ENCODE data around the gene CCDC80. TPM values are rescaled to one million over a fixed set of nuclear protein-coding genes. Genes with fewer than 3 reads are reported as not detected.
A peak's percentile ranks its signal among the peaks of the same experiment; 100 is the strongest.

CCDC80 gene, protein sequence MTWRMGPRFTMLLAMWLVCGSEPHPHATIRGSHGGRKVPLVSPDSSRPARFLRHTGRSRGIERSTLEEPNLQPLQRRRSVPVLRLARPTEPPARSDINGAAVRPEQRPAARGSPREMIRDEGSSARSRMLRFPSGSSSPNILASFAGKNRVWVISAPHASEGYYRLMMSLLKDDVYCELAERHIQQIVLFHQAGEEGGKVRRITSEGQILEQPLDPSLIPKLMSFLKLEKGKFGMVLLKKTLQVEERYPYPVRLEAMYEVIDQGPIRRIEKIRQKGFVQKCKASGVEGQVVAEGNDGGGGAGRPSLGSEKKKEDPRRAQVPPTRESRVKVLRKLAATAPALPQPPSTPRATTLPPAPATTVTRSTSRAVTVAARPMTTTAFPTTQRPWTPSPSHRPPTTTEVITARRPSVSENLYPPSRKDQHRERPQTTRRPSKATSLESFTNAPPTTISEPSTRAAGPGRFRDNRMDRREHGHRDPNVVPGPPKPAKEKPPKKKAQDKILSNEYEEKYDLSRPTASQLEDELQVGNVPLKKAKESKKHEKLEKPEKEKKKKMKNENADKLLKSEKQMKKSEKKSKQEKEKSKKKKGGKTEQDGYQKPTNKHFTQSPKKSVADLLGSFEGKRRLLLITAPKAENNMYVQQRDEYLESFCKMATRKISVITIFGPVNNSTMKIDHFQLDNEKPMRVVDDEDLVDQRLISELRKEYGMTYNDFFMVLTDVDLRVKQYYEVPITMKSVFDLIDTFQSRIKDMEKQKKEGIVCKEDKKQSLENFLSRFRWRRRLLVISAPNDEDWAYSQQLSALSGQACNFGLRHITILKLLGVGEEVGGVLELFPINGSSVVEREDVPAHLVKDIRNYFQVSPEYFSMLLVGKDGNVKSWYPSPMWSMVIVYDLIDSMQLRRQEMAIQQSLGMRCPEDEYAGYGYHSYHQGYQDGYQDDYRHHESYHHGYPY
- 5.1 TPM for total RNA-seq

DNA sequence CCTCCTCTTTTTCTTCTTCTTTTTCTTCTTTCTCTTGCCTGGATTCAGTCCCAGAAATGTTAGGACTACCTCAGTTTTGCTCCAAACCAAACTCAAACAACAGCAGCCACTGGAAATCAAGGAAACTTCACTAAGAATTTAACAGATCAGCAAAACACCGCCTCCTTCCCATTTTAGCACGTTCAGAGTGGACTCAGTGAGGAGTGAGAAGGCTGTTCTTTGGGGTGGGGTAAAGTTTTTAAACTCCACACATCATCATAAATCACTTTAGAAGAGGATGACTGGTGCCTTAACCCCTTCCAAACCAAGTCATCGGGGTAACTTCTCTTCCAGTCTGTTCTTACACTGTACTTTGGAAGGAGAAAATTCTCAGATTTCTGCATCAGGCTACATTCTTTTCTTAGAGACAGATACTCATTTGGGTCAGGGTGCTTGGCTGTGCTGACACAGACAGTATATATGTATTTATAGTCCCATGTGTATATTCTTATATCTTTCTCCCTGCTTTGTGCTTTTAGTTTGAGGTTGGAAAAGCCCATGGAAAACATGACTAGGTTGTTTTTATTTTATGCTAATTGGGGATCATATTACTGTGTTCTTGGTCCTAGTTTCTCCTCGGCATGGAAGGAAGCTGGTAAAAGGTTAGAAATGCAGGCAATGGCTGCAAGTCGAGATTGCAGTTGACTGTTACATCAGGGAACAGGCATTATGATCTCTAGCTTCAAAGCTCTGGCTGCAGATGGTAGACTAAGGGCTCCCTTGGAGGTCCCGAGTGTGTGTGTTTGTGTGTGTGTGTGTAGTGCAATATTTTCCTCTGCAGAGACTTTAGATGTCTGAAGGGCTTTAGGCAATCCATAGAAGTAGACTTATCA lies at the start of gene CCDC80:
CCDC80 (minus strand) TSS at position 214 of the 872 bp plus-strand sequence. CDS start 1,238 bp downstream, outside the sequence.
- DNase-seq, result no peak

DNA sequence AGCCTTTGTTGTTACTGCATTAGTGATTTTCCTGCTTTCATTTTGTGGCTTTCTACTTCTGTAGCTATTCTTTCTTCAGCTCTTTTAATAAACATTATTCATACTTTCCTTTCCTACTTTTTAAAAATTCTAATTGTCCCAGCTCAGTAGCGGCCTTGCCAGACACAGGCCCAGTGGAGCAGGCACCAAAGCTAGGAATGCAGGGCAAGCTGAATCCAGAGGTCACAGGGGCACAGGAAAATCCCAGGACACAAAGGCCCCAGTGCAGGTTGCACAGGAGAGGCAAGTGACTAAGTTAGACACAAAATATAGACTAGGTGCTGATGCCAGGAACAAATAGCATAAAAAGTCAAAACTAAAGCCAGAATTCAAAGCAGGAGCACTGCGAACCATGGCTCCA lies 49.0 kb upstream of the CCDC80 start:
- no peak for DNase-seq

DNA sequence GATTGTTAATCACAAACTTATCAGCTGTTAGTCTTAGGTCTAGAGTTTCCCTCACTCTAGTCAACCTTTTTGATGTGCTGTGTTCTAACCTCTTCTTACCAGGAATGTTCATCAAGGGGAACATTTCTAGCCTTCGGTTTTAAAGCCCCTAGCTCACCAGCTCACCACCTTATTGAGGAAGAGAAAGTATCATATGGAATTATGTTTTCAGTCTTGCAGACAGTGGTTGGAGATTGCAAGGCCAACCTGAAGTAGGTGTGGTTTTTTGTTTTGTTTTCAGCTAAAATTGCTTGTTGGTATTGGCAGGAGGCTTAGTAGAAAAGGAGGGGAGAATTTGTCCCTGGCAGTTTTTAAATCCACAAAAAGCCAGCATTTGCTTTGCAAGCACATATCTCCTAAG lies 48.4 kb upstream of the CCDC80 start:
- no peak for DNase-seq

DNA sequence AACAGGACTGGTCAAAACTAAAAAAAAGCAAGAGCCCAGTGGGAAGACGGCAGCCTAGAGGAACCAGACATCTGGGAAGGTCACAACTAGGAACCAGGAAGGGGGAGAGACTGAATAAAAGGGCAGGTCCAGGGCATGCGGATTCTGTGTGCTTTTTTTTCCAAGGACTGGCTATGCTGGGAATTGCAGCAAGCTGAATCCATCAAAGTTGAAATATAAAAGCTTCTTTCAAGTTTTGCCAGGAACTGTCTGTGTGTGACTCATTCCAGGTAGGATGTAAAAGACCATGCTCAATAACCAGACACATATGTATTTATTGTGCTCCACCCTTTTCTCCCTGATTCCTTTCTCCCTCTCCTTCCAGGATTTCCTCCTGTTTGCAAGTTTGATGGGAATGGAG lies 47.9 kb upstream of the CCDC80 start:
- DNase-seq, result no peak

DNA sequence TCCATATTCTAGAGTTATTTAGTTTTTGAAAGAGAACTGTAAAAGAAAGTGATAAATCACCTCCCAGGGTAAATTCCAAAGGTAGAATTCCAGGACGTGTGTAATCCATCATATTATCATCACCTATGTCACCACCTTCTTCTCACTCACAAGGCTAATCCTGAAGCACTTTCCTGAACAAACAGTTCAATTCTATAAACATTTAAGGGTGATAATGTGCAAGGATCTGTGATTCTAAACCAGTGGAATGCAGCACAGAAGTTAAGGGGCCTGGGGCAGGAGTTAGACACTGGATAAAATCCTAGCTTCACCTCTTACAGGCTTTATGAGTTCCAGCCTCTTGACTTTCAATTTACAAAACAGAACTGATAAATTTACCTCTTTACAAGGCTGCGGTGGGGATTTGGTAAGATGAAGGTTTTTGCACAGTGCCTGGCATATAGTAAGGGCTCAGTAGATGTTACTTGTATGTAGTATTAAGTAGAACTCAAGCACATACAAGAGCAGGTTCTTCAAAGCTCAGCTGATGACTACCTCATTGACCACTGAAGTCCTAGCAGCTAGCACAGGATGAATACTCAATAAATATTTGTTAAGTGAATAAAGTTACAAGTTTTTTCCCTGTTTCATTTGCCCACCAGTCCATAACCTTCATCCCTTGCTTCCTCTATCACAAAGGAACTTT lies 47.3 kb upstream of the CCDC80 start:
- DNase-seq, result no peak

DNA sequence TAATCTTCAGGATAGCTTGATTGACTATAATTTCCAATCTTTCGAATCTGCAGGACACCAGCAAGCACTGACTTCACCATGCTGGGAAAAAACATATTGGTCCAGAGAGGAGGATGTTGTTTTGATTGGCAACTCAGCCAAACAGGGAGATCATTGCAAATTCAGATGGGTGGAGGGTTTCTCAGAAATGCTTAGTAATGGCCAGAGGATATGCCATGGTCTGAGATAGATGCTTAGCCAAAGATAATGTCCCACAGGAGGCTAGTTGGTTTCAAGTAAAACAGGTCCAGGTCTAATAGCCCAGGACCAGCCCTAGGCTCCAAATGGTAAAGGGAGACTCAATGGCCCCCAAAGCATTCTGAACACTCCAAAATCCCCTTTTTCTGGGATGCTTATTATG lies 46.7 kb upstream of the CCDC80 start:
- DNase-seq, result no peak

DNA sequence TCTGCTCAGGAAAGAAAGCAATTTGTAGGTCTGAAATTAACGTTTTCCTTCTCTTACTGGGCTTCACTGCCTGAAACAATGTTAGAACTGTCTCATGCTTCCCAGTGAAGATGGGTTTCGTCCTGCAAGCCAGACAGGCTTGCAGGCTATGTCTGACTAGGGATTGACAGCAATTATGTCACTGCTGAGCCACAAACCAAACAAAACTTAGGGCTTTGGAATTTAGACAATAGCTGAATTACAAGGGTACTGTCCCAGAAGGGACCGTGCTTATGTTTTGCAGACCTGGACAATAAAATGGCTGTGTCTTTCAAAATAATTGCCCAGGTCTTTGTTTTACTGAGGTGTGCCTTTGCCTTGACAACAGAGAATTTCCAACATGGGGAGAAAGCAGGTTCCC lies 46.3 kb upstream of the CCDC80 start:
- DNase-seq, result no peak

DNA sequence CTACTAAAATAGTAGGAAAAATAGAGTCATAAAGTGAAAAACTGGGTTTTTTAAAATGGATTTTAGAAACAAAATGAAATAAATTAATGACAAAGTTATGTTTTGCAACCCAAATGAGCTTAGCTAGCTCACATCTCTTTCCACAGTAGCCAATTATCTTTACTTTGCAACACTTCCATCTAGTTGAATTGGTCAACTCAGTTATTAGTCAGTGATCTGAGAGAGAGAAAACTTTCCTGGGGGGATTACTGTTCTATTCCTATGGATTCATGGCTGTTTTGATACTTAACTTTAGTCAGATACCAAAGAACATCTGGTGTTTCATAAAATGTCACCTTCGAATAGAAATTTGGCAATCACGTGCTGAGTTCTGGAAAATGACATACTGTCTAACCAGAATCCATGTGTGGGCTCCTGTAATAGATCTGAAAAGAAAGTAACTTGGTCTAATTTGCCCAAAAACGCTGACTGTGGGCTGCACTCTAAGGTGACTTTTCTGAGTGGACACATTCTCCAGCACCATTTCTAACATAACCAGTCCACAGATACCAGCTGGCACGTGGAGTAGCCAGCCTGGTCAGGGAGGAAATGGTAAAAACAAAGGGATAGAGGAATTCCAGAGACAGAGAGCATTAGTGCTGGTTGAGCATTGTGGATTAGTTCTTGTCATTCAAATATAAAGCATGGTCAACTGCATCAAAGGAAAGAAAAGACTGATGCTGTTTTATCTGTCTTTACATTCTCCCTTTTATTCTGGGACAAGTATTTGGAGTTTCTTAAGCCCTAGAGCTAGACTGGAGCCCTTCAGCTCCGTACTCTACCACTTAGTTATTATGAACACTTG lies 45.2 kb upstream of the CCDC80 start:
- no peak for DNase-seq

DNA sequence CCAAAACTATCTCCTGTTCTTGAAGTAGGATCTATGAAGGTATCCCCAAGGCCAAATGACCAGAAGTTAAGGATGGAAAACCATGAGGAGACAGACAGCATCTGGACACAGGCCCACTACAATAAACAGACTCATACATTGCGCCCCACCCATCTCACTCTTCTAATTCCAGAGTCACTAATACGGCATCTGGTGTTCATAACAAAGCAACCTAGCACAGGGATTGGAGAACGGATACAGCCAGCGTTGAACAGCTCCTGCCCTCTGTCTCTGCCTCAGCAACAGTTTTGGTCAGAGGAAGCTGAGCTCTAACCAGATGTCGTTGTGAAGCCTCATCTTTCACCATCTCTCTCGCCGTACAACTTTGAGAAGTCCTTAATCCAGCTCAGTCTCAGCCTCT lies 44.5 kb upstream of the CCDC80 start:
- DNase-seq, result no peak

DNA sequence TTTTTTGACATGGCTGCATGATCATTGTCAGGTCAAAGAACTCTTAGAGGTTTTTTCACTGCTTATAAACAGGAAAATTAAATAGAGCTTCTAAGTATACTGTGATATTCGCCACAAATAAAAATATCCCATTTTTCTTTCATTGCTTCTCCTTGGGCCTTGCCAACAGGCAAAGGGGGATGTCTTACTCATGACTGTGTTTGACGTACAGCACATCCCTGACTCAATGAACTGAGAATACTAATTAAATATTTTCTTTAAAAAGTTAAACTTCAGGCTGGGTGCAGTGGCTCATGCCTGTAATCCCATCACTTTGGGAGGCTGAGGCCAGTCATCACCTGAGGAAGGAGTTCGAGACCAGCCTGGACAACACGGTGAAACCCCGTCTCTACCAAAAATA lies 41.4 kb upstream of the CCDC80 start:
- DNase-seq, result no peak

DNA sequence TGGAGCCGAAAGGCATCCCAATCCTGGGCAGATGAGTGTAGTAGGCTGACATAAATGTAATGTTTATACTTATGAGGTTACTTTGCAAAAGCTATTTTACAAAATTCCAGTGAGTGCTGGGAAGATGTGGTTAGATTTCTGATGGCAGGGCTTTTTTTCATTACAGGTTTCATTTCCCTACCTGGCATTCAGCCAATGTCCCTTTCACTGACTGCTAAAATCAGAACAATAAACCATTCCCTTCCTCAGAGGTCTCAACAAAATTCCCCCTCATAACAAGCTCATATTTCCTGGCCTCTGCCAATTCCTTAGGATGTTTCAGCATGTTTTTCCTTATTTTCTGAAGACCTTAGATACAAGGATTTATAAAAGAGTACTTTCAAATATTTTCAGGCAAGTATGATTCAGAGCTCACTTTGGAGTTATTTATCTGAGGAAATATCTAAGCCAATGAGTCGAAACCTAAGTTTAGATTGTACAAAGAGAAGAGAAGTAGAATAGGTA lies 40.9 kb upstream of the CCDC80 start:
- DNase-seq, result no peak

DNA sequence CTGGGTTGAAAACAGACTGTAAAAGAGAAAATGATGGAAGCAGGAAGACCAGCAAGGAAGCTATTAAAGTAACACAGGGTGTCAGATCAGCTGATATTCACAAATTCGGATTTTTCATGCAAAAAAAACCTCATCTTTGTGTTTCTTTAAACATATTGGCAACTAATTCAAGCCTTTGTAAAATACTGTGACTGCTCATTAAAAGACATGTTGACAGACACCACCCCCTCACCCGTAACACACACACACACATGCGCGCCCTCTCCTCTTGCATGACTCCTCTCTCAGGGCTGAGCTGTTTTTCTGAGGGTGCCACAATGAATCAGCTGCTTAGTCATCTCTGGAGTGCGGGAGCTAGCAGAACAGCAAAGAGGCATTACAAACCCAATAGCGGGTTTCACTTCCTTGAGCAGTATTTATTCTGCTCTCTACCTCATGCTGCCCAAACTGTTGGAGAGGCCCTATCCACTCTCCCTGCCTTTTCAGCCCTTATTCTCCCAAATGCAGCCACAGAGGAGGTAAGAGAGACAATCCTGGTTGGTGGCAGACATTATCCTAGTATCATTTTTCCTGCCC lies 35.8 kb upstream of the CCDC80 start:
- peak; percentile 68 for DNase-seq

DNA sequence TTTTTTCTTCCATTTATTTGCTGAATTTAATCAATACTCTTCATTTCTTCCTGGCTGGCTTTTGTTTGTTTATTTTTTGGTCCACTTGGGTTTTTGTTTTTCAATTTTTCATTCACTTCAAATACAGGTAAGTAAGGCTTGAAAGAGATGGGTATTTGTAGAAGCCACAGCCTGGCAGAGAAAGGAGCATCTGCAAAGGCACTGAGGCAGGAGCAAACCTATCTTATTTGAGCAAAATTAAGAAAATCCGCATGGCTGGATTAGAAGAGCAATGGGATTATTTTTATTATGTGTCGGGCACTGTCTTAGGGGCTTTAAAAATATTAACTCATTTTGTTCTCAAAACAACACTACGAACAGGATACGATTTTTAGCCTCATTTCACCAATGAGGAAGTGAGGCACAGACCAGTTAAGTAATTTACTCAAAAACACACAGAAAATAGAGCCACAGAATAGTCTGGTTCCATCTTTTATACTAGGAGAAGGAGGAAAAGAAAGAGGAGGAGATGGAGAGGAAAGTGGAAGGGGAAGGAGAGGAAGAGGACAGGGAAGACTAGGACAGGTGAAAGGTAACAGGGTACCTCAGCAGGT lies 35.1 kb upstream of the CCDC80 start:
- DNase-seq, result no peak

DNA sequence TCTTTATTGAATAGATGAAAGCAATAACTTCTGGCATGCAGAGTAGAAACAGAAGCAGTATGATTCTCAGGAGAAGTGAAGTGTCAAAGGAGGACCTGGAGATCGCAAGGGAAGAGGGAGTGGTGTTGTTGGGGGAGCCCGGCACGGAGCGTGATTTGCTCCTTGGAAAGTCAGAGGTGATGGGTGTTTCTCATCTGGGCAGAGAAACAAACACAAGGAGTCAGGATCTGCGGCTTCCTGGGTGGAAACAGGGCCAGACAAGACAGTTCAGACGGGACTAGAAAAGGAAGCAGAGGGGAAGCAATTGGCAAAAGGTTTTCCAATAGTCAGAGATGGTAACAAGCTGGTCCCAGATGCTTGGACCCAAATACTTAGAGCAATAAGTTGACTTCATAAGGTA lies 34.4 kb upstream of the CCDC80 start:
- no peak for DNase-seq

DNA sequence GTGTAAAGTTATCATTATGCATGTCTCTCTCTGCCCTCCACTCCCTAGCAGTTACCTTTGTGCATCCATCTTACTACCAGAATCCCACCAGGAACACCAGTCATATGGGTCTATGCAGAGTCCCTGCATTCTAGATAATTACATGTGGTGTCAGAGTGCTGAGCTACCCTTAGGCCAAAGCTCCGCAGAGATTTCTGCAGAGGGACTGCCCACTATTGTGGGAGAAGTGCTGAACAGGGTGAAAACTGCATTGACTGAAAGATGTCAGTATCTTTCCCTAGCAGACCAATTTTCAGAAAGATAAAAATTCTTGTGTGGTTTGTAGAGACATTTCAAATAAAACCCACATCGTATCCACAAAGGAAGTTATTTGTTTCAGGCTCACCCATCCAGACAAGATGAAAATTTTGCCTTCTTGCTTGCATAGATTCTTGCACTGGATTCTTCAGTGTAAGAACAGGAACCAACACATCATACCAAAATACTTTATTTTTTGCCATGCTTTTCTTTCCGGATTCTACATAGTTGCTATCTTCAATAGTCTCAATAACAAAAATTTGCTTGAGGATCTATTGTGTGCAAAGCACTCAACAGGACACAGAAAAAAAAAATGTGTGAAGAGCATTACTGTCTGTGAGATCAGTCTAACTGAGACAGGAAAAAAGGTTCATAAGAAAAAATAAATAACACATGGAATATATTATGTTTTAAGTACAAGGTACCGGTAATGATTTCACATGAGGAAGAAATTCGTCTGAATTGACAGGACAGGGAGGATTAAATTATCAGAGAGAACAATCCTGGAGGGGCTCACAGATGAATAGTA lies 32.0 kb upstream of the CCDC80 start:
- no peak for DNase-seq

DNA sequence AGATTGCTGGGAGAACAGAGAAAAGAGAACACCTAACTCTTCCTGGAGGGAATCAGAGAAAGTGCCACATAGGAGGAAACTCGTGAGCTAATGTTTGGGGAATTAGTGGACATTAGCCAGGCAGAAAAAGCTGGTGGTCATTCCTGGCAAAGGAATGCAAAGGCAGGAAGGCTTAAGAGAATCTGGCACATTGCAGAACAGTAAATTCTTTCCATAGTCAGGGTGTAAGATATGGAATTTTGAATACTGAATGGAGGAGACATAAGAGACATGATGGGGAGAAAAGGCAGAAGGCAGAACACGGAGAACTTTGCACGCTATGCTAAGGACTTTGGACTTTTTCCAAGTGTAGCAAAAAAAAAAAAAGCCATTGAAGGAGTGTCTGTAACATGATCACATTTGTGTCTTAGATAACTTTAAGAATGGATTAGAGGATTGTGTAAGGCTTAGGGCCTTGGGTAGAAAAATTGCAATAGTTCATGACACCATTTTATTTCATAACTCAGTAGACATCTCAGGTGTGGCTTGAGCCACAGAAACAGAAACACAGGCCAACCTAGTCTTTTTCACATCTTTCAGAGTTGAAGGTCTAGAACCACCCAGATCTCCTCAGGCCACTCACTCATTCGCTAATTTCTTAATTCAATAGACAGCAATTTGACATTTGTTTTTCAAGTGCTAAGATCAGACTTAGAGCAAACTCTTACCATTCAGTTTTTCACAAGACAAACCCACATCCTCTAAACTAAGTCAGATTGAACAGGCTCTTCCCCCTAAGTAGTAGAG lies 31.2 kb upstream of the CCDC80 start:
- no peak for DNase-seq

DNA sequence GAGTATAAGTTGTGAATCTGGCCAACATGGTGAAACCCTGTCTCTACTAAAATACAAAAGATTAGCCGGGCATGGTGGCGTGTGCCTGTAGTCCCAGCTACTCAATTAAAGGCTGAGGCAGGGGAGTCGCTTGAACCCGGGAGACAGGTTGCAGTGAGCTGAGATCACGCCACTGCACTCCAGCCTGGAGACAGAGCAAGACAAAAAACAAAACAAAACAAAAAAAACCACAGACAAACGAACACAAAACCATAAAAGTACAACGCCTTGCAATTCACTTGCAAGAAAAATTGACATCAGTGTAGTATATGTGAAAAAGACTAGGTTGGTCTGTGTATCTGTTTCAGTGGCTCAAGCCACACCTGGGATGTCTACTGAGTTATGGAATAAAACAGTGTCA lies 29.9 kb upstream of the CCDC80 start:
- DNase-seq, result no peak

DNA sequence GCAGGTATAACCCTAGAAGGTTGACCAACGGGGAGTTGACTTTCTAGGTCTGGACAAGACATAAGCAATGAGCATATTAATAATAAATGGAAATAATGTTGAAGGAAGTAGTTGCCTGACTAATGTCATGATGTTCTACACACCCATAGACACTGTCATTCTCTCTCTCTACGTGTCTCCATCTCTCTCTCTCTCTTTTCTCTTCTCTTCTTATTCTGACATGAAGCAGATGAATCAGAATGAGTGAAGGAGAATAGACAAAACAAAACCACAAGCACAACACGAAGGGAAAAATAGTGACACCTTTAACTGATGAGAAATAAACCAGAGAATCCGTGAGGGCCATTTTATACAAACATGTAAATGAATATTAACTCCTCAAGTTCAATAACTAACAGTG lies 26.7 kb upstream of the CCDC80 start:
- DNase-seq, result no peak

Data from occipital lobe (tissue), 2 donors.